NCI-H2196 (cell line): ENCODE measurements around the gene SREBF2.
A peak's percentile ranks its signal among the peaks of the same experiment; 100 is the strongest.
"Not testable (repeated sequence)": the region's sequence is repeated elsewhere in the genome, so short reads cannot be mapped to it uniquely, and the experiment has no call there.

Experiments
- DNase-seq: peaks from one replicate; lab custom pipeline; 2025; ENCODE audit not compliant: unreplicated experiment; lab: John Stamatoyannopoulos, UW

The SREBF2 gene

GRCh38 chr22:41820447-41820846 lies 12.5 kb upstream of the SREBF2 start:
- no peak for DNase-seq

GRCh38 chr22:41821471-41822316 lies 11.2 kb upstream of the SREBF2 start:
- no peak for DNase-seq

DNA sequence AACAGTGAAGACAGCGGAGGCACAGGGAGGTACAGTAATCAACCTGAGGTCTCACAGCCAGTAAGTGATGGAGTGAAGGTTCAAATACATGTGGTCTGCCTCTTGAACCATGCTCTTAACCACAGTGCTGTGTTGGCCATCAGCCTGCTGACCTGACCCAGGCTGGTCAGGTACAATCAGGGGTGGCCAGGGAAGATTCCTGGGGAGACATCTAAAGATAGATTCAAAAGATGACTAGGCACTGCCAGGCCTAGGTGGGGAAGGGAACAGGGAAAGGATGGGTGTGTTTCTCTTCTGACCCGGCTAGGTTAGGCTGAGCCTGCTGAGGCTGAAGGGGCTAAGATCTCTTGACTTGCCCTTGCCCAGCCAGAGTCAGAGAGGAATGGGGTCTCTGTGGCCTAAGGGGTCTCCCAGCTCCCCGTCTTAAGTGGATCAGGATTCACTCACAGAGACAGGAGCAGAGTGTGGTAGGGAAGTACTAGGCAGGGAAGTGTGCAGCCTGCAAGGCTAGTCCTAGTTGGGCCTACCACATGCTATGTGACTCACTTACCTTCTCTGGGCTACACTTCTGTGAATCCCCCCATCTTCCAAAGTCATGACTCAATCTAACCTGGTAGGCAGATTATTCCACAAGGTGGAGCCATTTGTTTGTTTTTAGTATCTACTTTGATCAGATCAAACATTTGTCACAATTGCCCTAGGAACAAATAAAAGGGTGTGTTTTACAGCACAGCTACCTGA lies 10.4 kb upstream of the SREBF2 start:
- peak; percentile 63 for DNase-seq

DNA sequence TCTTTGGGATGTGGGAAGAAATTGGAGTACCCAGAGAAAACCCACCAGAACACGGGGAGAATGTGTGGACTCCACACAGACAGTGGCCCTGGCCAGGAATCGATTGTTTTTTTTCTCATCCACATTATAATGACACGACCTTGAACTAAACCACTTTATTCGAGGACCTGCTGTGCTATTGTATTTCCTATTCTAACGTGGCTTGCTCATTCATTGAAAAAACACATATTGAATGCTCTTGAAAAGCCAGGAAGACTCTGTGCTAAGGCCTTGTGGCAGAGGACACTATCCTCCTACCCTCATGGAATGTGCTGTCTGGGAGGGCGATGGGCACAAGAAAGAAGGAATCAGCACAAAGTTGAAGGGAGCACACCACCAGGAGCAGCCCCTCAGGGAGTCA lies 9.1 kb upstream of the SREBF2 start:
- no peak for DNase-seq

DNA sequence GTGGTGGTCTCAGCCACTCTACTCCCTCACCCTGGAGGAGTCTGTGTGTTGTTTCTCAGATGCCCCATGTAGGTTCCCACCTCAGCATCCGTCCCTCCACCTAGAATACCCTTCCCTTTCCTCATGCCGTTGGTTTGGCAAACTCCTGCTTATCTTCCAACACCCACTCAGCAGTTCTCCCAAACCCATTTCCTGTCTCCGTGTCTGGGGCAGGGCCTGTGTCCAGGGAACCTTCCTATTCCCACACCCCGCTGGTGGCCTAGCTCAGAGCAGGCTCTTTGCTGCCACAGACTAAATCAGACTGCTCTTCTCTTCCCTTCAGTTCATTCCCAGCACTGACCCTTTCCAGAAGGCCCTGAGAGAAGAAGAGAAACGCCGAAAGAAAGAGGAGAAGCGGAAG lies 7.5 kb upstream of the SREBF2 start:
- DNase-seq: no peak

- no peak for DNase-seq
Measured at GRCh38 chr22:41826021-41826420, 6.9 kb upstream of the SREBF2 start.

GRCh38 chr22:41826430-41827383 lies 6.2 kb upstream of the SREBF2 start:
- no peak for DNase-seq

- no peak for DNase-seq
Measured at GRCh38 chr22:41827671-41828070, 5.2 kb upstream of the SREBF2 start.

- DNase-seq: peak; percentile 68
Measured at GRCh38 chr22:41828516-41828915, 4.4 kb upstream of the SREBF2 start.

DNA sequence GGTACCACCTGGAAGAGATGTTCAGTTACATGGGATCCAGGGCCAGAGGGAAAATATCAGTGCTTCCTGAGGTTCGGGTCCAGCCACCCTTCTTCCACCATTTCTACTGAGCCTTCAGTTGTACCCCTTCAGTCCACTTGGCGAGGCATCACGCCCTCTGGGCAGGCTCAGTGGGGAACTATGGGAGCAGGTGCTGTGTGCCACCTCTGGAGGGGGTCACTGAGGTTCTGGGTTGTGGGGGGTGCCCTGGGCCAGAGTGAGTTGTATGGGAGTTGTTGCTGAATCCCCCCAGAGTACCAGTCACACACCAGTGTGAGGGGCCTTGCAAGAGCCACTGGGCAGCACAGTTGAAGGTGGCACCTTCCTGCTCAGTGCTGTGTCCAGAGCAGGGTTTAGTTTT lies 2.7 kb upstream of the SREBF2 start:
- no peak for DNase-seq

DNA sequence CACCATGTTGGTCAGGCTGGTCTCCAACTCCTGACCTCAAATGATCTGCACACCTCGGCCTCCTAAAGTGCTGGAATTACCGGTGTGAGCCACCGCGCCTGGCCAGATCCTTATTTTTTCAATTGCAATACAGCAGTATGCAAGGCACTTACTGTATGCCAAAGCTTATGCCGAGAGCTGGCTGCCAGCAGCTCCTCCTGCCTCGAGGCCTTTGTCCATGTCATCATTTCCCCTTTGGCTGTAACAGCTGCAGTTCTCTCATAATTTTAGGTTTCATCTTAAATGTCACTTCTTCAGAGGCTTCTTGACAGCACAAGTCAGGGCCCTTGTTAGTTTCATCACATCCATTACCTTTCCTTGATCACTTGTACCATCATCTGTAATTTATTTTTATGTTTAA lies 1.5 kb upstream of the SREBF2 start:
- no peak for DNase-seq

- no peak for DNase-seq
Measured at GRCh38 chr22:41831828-41832552, 915 bp upstream of the SREBF2 start.

- DNase-seq: no peak
Measured at GRCh38 chr22:41833369-41834004, 582 bp downstream of the SREBF2 start.

DNA sequence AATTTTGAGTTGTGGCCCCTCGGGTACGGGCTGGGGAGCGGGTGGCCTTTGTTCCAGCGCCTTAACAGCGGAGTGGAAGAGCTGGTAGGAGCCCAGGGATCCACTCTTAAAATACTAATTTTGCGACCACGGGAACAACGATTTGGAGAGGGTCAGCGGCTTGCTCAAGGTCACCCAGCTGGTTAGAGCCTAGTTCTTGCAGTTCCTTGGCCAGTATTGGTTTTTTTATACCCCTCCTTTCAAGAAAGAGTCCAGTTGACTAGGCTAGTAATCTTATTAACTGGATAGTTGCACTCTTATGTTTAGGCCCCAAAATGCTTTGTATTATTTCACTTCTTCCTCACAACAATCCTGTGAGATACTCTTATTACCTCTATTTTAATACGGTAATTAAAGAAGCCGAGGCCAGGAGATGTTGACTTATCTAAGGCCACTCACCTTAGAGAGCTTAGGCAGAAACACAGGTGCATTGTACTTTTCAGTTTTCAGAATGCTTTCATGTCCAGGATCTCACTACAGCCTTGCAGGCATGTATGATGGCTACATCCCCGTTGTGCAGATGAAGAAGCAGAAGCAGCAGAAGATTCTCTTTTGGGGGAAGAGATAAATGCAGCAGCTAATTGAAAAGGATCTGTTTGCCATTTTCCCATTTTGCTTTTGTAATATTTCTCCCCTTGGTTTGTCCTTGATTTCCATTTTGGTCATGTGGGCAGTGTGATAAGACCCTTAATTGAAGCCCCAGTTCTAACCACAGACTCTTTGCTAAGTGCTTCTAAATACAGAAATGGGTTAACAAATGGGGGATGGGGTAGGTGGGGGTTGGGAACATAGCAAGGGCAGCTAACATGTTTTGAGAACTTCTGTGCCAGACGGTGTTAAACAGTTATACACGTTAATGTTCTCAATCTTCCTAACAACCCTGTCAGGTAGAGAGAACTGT lies 1.4 kb downstream of the SREBF2 start:
- no peak for DNase-seq

GRCh38 chr22:41835462-41835861 lies 2.6 kb downstream of the SREBF2 start:
- DNase-seq: not testable (repeated sequence)

- DNase-seq: no peak
Measured at GRCh38 chr22:41836551-41836950, 3.6 kb downstream of the SREBF2 start.

DNA sequence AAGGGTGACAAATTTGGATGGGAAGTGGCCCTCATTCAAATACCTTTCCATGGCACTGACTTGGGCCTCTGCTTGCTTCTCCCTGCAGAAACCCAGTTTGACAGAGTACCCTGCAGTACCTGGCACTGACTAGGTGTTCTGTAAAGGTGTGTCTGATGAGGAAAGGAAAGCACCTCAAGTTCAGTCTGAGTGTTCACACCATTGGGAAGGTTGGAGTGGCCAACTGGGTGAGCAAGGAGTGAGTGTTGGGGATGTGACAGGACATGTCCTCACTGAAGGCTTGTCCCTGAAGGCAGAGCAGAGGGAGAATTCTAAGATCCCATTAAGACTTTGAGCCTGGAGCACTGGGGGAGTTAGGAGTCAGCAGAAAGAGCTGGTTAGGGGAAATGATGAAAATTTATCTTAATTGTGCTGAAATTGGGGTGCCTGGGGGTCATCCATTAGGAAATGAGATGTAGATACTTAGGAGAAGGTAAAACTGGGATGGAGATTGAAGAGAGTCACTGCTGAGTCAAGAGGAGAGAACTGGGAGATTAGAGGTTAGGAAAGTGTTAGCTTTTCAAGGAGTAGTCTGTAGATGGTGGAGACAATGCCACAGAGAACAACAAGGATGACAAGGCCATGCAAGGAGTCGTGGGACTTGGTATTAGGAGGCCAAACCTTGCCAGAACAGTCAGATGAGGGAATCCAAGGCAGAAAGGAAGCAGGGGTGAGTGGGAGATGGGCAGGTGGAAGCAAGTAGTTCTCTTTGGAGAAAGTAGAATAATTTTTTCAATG lies 6.1 kb downstream of the SREBF2 start:
- DNase-seq: no peak

GRCh38 chr22:41840216-41840615 lies 7.3 kb downstream of the SREBF2 start:
- DNase-seq: no peak
